Measurements from ENCODE around the gene FAM219A. TPM values are rescaled to one million over a fixed set of nuclear protein-coding genes. Genes with fewer than 3 reads are reported as not detected.

The FAM219A gene
- total and polyA plus RNA-seq, 2 experiments from 2014 or later: 9.5 to 15.0 TPM

DNA sequence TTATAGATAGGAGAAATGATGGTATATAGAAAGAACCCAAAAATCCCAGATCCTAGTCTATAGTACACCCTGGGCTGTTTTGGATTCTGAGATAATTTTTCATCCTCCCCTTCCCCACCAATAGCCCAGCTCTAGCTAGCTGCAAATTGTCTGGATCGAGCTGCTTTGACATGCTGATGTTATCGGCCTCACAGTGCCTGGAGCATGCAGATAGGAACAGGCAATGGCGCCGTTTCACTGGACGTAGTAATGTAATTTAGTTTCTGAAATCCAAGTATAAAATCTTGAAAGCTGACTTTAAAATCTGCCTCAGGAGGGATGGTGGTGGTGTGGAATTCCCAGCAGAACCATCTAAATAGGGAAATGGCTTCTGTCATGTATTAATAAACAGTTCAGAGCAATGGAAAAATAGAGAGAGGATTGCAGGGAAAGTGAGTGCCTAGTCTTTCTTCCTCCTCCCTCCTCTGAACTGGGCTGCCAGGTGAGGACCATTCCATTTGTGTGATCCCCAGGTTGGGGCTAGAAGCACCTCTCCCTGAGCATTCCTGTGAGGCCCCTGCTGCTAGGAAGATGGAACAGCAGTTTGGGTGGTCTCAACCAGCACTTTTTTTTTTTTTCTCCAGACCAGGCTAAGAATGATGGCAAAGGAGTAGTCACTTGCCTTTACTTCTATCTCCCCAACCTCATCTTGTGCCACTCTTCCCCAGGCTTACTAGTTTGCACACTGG is 31.9 kb downstream of the FAM219A start:
- Histone ChIP-seq H2AFZ (no peak overlapping the region), H3K4me2 (no peak overlapping the region), H3K9me2 (replicated peaks; ENCODE audit: insufficient read depth) (no peaks in the 10 kb centered on the region), H3K4me1 (ENCODE audit: insufficient read depth) (no peaks in the 10 kb centered on the region), H3K9me3 (ENCODE audit: low read depth) (no peaks in the 10 kb centered on the region), H3K79me2 (no peaks in the 10 kb centered on the region), H3K27ac (no peak overlapping the region), H3K36me3 (replicated peaks; ENCODE audit: insufficient read depth, low read depth) (no peaks in the 10 kb centered on the region), H3K4me3 (no peak overlapping the region), H3K27me3 (no peaks in the 10 kb centered on the region), H4K20me1 (ENCODE audit: insufficient read depth, poor library complexity, severe bottlenecking) (no peaks in the 10 kb centered on the region)
- no peak for DNase-seq (ENCODE audit: low spot score)
- TF ChIP-seq EZH2phosphoT487 (IDR thresholded peaks at IDR 0.05; ENCODE audit: low read depth, severe bottlenecking, unreplicated experiment) (no peak), EZH2 (IDR thresholded peaks at IDR 0.05; ENCODE audit: borderline replicate concordance) (no peak)
- TF ChIP-seq, protein P1, sequence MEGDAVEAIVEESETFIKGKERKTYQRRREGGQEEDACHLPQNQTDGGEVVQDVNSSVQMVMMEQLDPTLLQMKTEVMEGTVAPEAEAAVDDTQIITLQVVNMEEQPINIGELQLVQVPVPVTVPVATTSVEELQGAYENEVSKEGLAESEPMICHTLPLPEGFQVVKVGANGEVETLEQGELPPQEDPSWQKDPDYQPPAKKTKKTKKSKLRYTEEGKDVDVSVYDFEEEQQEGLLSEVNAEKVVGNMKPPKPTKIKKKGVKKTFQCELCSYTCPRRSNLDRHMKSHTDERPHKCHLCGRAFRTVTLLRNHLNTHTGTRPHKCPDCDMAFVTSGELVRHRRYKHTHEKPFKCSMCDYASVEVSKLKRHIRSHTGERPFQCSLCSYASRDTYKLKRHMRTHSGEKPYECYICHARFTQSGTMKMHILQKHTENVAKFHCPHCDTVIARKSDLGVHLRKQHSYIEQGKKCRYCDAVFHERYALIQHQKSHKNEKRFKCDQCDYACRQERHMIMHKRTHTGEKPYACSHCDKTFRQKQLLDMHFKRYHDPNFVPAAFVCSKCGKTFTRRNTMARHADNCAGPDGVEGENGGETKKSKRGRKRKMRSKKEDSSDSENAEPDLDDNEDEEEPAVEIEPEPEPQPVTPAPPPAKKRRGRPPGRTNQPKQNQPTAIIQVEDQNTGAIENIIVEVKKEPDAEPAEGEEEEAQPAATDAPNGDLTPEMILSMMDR (IDR thresholded peaks at IDR 0.05; ENCODE audit: poor library complexity): no peak
- WGBS (ENCODE audit: low lambda C conversion rate, missing lambda C conversion rate): 79% methylated on average over 5 of the region's 5 CpGs

DNA sequence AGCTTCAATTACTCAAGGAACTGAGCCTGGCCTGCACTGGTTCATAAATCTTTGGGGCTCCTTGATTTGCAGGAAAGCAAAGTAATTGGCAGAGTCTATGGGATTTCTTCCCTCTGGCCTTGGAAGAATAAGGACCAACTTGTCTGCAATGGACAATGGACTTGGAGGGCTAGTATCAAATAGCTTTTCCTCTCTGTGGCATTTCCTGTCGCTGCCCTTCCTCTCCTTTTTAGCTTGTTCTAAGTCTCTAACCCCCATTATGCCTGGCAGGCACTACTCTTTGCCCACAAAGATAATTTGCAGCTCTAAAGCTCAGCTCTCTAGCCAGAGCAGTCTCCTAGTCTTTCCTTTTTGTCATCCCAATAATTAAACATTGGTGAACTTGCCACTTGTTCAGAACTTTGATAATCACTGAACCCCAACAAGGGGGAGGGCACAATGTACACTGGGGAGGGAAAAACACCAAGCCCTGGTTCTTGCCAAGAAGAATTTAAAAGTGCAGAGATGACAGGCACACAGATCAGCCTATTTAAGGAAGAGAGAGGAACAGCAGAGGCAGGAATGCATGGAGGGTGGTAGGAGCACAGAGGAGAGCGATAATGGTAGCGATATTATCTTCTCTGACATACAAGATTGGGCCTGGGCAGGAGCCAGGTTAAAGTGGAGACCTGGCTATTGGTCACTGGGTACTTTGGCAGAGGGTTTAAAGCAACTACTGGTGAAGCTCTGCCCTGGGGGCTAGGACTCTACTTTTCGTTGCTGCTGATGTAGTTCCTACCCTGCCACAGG is 38.5 kb downstream of the FAM219A start:
- no peaks in the 10 kb centered on the region for H3K9me3 ChIP-seq (ENCODE audit: low read depth)
- no peak for TF ChIP-seq EZH2 (IDR thresholded peaks at IDR 0.05; ENCODE audit: borderline replicate concordance)
- TF ChIP-seq, protein P1 (IDR thresholded peaks at IDR 0.05; ENCODE audit: poor library complexity): no peak
- no peak overlapping the region for H3K4me2 ChIP-seq
- no peaks in the 10 kb centered on the region for H3K4me1 ChIP-seq (ENCODE audit: insufficient read depth)
- WGBS (ENCODE audit: low lambda C conversion rate, missing lambda C conversion rate): 83% methylated on average over 4 of the region's 4 CpGs
- no peaks in the 10 kb centered on the region for H3K36me3 ChIP-seq (replicated peaks; ENCODE audit: insufficient read depth, low read depth)
- H3K4me3 ChIP-seq: no peak overlapping the region
- no peak overlapping the region for H2AFZ ChIP-seq
- H3K27ac ChIP-seq: no peak overlapping the region
- H3K27me3 ChIP-seq: no peaks in the 10 kb centered on the region
- no peaks in the 10 kb centered on the region for H4K20me1 ChIP-seq (ENCODE audit: insufficient read depth, poor library complexity, severe bottlenecking)
- no peaks in the 10 kb centered on the region for H3K9me2 ChIP-seq (replicated peaks; ENCODE audit: insufficient read depth)
- H3K79me2 ChIP-seq: no peaks in the 10 kb centered on the region
- no peak for DNase-seq (ENCODE audit: low spot score)

DNA sequence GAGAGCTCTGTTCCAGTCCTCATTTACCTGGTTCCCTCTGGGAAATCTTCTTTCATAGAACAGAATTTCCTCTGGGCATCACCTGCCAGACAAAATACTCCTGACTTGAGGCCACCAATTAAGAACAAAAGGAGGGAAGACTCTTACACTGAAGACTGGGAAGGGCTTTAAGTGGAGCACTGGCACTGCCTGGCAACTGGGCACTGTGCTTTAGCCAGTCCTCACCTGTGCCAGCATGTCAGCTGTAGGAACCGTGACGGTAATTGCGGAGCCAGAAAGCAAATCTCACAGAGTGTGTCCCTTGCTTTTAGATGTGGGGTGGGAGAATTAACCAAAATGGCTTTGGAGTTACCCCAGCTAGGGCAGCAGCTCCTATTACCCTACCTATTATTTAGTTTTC is 40.6 kb downstream of the FAM219A start:
- DNase-seq (ENCODE audit: low spot score): no peak
- no peak overlapping the region for H2AFZ ChIP-seq
- no peaks in the 10 kb centered on the region for H3K9me3 ChIP-seq (ENCODE audit: low read depth)
- H3K27ac ChIP-seq: no peak overlapping the region
- H3K9me2 ChIP-seq (replicated peaks; ENCODE audit: insufficient read depth): no peaks in the 10 kb centered on the region
- H3K4me2 ChIP-seq: no peak overlapping the region
- H3K4me1 ChIP-seq (ENCODE audit: insufficient read depth): no peaks in the 10 kb centered on the region
- H3K4me3 ChIP-seq: no peak overlapping the region
- H3K79me2 ChIP-seq: no peaks in the 10 kb centered on the region
- H3K36me3 ChIP-seq (replicated peaks; ENCODE audit: insufficient read depth, low read depth): no peaks in the 10 kb centered on the region
- H4K20me1 ChIP-seq (ENCODE audit: insufficient read depth, poor library complexity, severe bottlenecking): no peaks in the 10 kb centered on the region
- no peaks in the 10 kb centered on the region for H3K27me3 ChIP-seq
- TF ChIP-seq, protein P1 (IDR thresholded peaks at IDR 0.05; ENCODE audit: poor library complexity): no peak
- TF ChIP-seq EZH2 (IDR thresholded peaks at IDR 0.05; ENCODE audit: borderline replicate concordance): no peak
- TF ChIP-seq EZH2phosphoT487 (IDR thresholded peaks at IDR 0.05; ENCODE audit: low read depth, severe bottlenecking, unreplicated experiment): no peak
- WGBS (ENCODE audit: low lambda C conversion rate, missing lambda C conversion rate): 96% methylated on average over 3 of the region's 3 CpGs

All from hepatocyte (in vitro differentiated cells).